ENCODE measurements around the gene POLG. TPM values are rescaled to one million over a fixed set of nuclear protein-coding genes. Genes with fewer than 3 reads are reported as not detected.

The POLG gene
- total RNA-seq, 2 donors from 2014 or later, result 70.8 to 86.8 TPM

GRCh38 chr15:89322822-89323221 lies 11.8 kb downstream of the POLG start:
- H3K4me3 ChIP-seq, result no peak overlapping the region
- no peak overlapping the region for H3K9ac ChIP-seq (ENCODE audit: low read depth in 2 of 2, low read length in 2 of 2)
- no peak for TF ChIP-seq CTCF (IDR thresholded peaks at IDR 0.05)
- no peak for DNase-seq
- no peaks in the 10 kb centered on the region for H3K4me1 ChIP-seq
- H3K36me3 ChIP-seq, result peaks cover 47% of the 10 kb centered on the region
- no peak overlapping the region for H3K27ac ChIP-seq
- intact Hi-C loops (cut with DNase I), result no loop called here
- H3K9me3 ChIP-seq, result no peaks in the 10 kb centered on the region
- no peaks in the 10 kb centered on the region for H3K27me3 ChIP-seq

GRCh38 chr15:89321521-89322410 lies 12.9 kb downstream of the POLG start:
- Histone ChIP-seq H3K27ac (no peak overlapping the region), H3K36me3 (peaks cover 51% of the 10 kb centered on the region)

GRCh38 chr15:89320200-89320599 lies 14.4 kb downstream of the POLG start:
- Histone ChIP-seq H3K9me3 (no peaks in the 10 kb centered on the region), H3K4me1 (no peaks in the 10 kb centered on the region), H3K27me3 (no peaks in the 10 kb centered on the region), H3K4me3 (no peak overlapping the region), H3K27ac (no peak overlapping the region), H3K36me3 (peaks cover 43% of the 10 kb centered on the region), H3K9ac (ENCODE audit: low read depth in 2 of 2, low read length in 2 of 2) (no peak overlapping the region)
- no peak for TF ChIP-seq CTCF (IDR thresholded peaks at IDR 0.05)
- intact Hi-C loops (cut with DNase I), result no loop called here
- DNase-seq, result no peak

More at GRCh38 chr15:89321521-89322410, 12.9 kb downstream of the POLG start:
- H3K4me1 ChIP-seq, result no peaks in the 10 kb centered on the region
- no peaks in the 10 kb centered on the region for H3K9me3 ChIP-seq
- no peak overlapping the region for H3K9ac ChIP-seq (ENCODE audit: low read depth in 2 of 2, low read length in 2 of 2)
- intact Hi-C loops (cut with DNase I), result no loop called here
- H3K27me3 ChIP-seq, result no peaks in the 10 kb centered on the region
- H3K4me3 ChIP-seq, result no peak overlapping the region
- no peak for DNase-seq
- no peak for TF ChIP-seq CTCF (IDR thresholded peaks at IDR 0.05)

- H3K36me3 ChIP-seq, result peaks cover 43% of the 10 kb centered on the region
- H3K27ac ChIP-seq, result no peak overlapping the region
- H3K9me3 ChIP-seq, result no peaks in the 10 kb centered on the region
- DNase-seq, result no peak
- H3K27me3 ChIP-seq, result no peaks in the 10 kb centered on the region
- no peak overlapping the region for H3K4me3 ChIP-seq
- intact Hi-C loops (cut with DNase I), result no loop called here
- no peak overlapping the region for H3K9ac ChIP-seq (ENCODE audit: low read depth in 2 of 2, low read length in 2 of 2)
- no peak for TF ChIP-seq CTCF (IDR thresholded peaks at IDR 0.05)
- no peaks in the 10 kb centered on the region for H3K4me1 ChIP-seq
Observed at GRCh38 chr15:89319678-89320077, 14.9 kb downstream of the POLG start.

GRCh38 chr15:89317186-89317720 lies 17.4 kb downstream of the POLG start:
- Histone ChIP-seq H3K4me3 (no peak overlapping the region), H3K27me3 (no peaks in the 10 kb centered on the region), H3K4me1 (no peaks in the 10 kb centered on the region), H3K9me3 (no peaks in the 10 kb centered on the region), H3K9ac (ENCODE audit: low read depth in 2 of 2, low read length in 2 of 2) (no peak overlapping the region), H3K27ac (no peak overlapping the region), H3K36me3 (peaks cover 31% of the 10 kb centered on the region)
- no peak for DNase-seq
- intact Hi-C loops (cut with DNase I), result no loop called here
- TF ChIP-seq CTCF (IDR thresholded peaks at IDR 0.05), result no peak

Measured in colonic mucosa (tissue), 4 donors.